Activated naive CD8-positive, alpha-beta T cell treated with anti-CD3 and anti-CD28 coated beads, Interleukin-2, amount 50 U/mL, for 24 hours (primary cell): Measurements from ENCODE around the gene PLA2G2F.

Experiments used
- ATAC-seq: fragments of 150-1000 bp; cut with Tn5 transposase; one replicate; pipeline ENCODE4 v1.10.0; 2021
- DNase-seq: peaks from one replicate; pipeline ENCODE4 v3.0.0; 2021
- H3K27ac Mint-ChIP-seq: one replicate; pipeline ENCODE4 v1.8.0; 2021; ENCODE audit warnings: mild to moderate bottlenecking, mixed read lengths
- H3K27me3 Mint-ChIP-seq: one replicate; pipeline ENCODE4 v1.8.0; 2021; ENCODE audit warnings: mixed read lengths
- H3K36me3 Mint-ChIP-seq: one replicate; pipeline ENCODE4 v1.8.0; 2021; ENCODE audit warnings: low read depth, mixed read lengths
- H3K4me1 Mint-ChIP-seq: one replicate; pipeline ENCODE4 v1.8.0; 2021; ENCODE audit warnings: mixed read lengths
- H3K4me3 Mint-ChIP-seq: one replicate; pipeline ENCODE4 v1.8.0; 2021; ENCODE audit warnings: mild to moderate bottlenecking, moderate library complexity, mixed read lengths
- H3K9me3 Mint-ChIP-seq: one replicate; pipeline ENCODE4 v1.8.0; 2021; ENCODE audit warnings: mixed read lengths

PLA2G2F gene

GRCh38 chr1:20165522-20165951, 26.4 kb downstream of the PLA2G2F start:
- Mint-ChIP-seq H3K4me3 (no peak overlapping the region), H3K27ac (no peak overlapping the region), H3K9me3 (peaks cover 15% of the 10 kb centered on the region), H3K4me1 (peaks cover 3% of the 10 kb centered on the region), H3K27me3 (peaks cover 3% of the 10 kb centered on the region), H3K36me3 (peaks cover 12% of the 10 kb centered on the region)
- DNase-seq: no peak
- peak; percentile 30 for ATAC-seq

GRCh38 chr1:20166051-20166450, 26.9 kb downstream of the PLA2G2F start:
- no peak overlapping the region for H3K4me3 Mint-ChIP-seq

GRCh38 chr1:20167126-20167525, 28.0 kb downstream of the PLA2G2F start:
- H3K27ac Mint-ChIP-seq: no peak overlapping the region
- H3K4me1 Mint-ChIP-seq: peaks cover 10% of the 10 kb centered on the region
- H3K27me3 Mint-ChIP-seq: peaks cover 3% of the 10 kb centered on the region
- peaks cover 15% of the 10 kb centered on the region for H3K9me3 Mint-ChIP-seq
- DNase-seq (no peak), ATAC-seq (no peak)
- no peak overlapping the region for H3K4me3 Mint-ChIP-seq
- H3K36me3 Mint-ChIP-seq: peaks cover 12% of the 10 kb centered on the region

More at GRCh38 chr1:20166051-20166450, 26.9 kb downstream of the PLA2G2F start:
- peaks cover 15% of the 10 kb centered on the region for H3K9me3 Mint-ChIP-seq
- peaks cover 3% of the 10 kb centered on the region for H3K27me3 Mint-ChIP-seq
- DNase-seq (no peak), ATAC-seq (no peak)
- H3K36me3 Mint-ChIP-seq: peaks cover 12% of the 10 kb centered on the region
- H3K4me1 Mint-ChIP-seq: peaks cover 3% of the 10 kb centered on the region
- no peak overlapping the region for H3K27ac Mint-ChIP-seq

GRCh38 chr1:20168564-20169491, 29.7 kb downstream of the PLA2G2F start:
- no peak overlapping the region for H3K4me3 Mint-ChIP-seq
- peaks cover 3% of the 10 kb centered on the region for H3K27me3 Mint-ChIP-seq
- H3K9me3 Mint-ChIP-seq: peaks cover 9% of the 10 kb centered on the region
- DNase-seq (no peak), ATAC-seq (no peak)
- no peak overlapping the region for H3K27ac Mint-ChIP-seq
- peaks cover 6% of the 10 kb centered on the region for H3K36me3 Mint-ChIP-seq
- peaks cover 18% of the 10 kb centered on the region for H3K4me1 Mint-ChIP-seq

- Mint-ChIP-seq H3K27me3 (peaks cover 3% of the 10 kb centered on the region), H3K36me3 (peaks cover 5% of the 10 kb centered on the region), H3K9me3 (peaks cover 5% of the 10 kb centered on the region), H3K4me1 (peaks cover 29% of the 10 kb centered on the region), H3K27ac (no peak overlapping the region), H3K4me3 (no peak overlapping the region)
- ATAC-seq (no peak), DNase-seq (no peak)
Measured at GRCh38 chr1:20169932-20170331, 30.8 kb downstream of the PLA2G2F start.

- no peaks in the 10 kb centered on the region for H3K9me3 Mint-ChIP-seq
- DNase-seq: no peak
- no peak for ATAC-seq
- no peaks in the 10 kb centered on the region for H3K27me3 Mint-ChIP-seq
- peaks cover 3% of the 10 kb centered on the region for H3K36me3 Mint-ChIP-seq
- H3K4me1 Mint-ChIP-seq: peaks cover 38% of the 10 kb centered on the region
- H3K4me3 Mint-ChIP-seq: no peak overlapping the region
- H3K27ac Mint-ChIP-seq: peak overlapping the region; percentile 76
Measured at GRCh38 chr1:20172033-20172590, 33.0 kb downstream of the PLA2G2F start.

- Mint-ChIP-seq H3K4me1 (peaks cover 39% of the 10 kb centered on the region), H3K9me3 (peaks cover 8% of the 10 kb centered on the region), H3K36me3 (peaks cover 3% of the 10 kb centered on the region), H3K27me3 (peaks cover 4% of the 10 kb centered on the region), H3K4me3 (peak overlapping the region; percentile 71), H3K27ac (peak overlapping the region; percentile 88)
- DNase-seq: no peak
- ATAC-seq: peak; percentile 58
Measured at GRCh38 chr1:20174937-20175666, 36.0 kb downstream of the PLA2G2F start.

- H3K36me3 Mint-ChIP-seq: peaks cover 5% of the 10 kb centered on the region
- H3K27me3 Mint-ChIP-seq: peaks cover 7% of the 10 kb centered on the region
- DNase-seq: no peak
- ATAC-seq: no peak
- H3K9me3 Mint-ChIP-seq: peaks cover 10% of the 10 kb centered on the region
- no peak overlapping the region for H3K4me3 Mint-ChIP-seq
- H3K4me1 Mint-ChIP-seq: peaks cover 33% of the 10 kb centered on the region
- no peak overlapping the region for H3K27ac Mint-ChIP-seq
Measured at GRCh38 chr1:20178634-20179370, 39.7 kb downstream of the PLA2G2F start.

GRCh38 chr1:20179371-20180128, 40.4 kb downstream of the PLA2G2F start:
- Mint-ChIP-seq H3K4me3 (no peak overlapping the region), H3K27me3 (peaks cover 7% of the 10 kb centered on the region), H3K27ac (no peak overlapping the region), H3K9me3 (peaks cover 10% of the 10 kb centered on the region), H3K36me3 (peaks cover 5% of the 10 kb centered on the region), H3K4me1 (peaks cover 33% of the 10 kb centered on the region)
- DNase-seq (no peak), ATAC-seq (no peak)

- Mint-ChIP-seq H3K9me3 (peaks cover 10% of the 10 kb centered on the region), H3K36me3 (peaks cover 3% of the 10 kb centered on the region), H3K27ac (no peak overlapping the region), H3K4me1 (peaks cover 33% of the 10 kb centered on the region), H3K4me3 (no peak overlapping the region), H3K27me3 (peaks cover 7% of the 10 kb centered on the region)
- DNase-seq: no peak
- no peak for ATAC-seq
Measured at GRCh38 chr1:20180129-20180843, 41.2 kb downstream of the PLA2G2F start.

GRCh38 chr1:20180844-20181207, 41.7 kb downstream of the PLA2G2F start:
- DNase-seq: no peak
- Mint-ChIP-seq H3K4me1 (peaks cover 31% of the 10 kb centered on the region), H3K27ac (no peak overlapping the region), H3K36me3 (peaks cover 3% of the 10 kb centered on the region), H3K9me3 (peaks cover 10% of the 10 kb centered on the region), H3K4me3 (no peak overlapping the region), H3K27me3 (peaks cover 7% of the 10 kb centered on the region)
- ATAC-seq: no peak

- H3K4me1 Mint-ChIP-seq: peaks cover 42% of the 10 kb centered on the region
- H3K36me3 Mint-ChIP-seq: peaks cover 3% of the 10 kb centered on the region
- DNase-seq (no peak), ATAC-seq (no peak)
- no peak overlapping the region for H3K27ac Mint-ChIP-seq
- H3K27me3 Mint-ChIP-seq: peaks cover 9% of the 10 kb centered on the region
- H3K9me3 Mint-ChIP-seq: peaks cover 10% of the 10 kb centered on the region
- H3K4me3 Mint-ChIP-seq: no peak overlapping the region
Measured at GRCh38 chr1:20182415-20182814, 43.3 kb downstream of the PLA2G2F start.

GRCh38 chr1:20183035-20183434, 43.9 kb downstream of the PLA2G2F start:
- no peak overlapping the region for H3K27ac Mint-ChIP-seq

More at GRCh38 chr1:20183035-20183434, 43.9 kb downstream of the PLA2G2F start:
- Mint-ChIP-seq H3K9me3 (peaks cover 10% of the 10 kb centered on the region), H3K4me1 (peaks cover 49% of the 10 kb centered on the region), H3K27me3 (peaks cover 11% of the 10 kb centered on the region), H3K4me3 (no peak overlapping the region), H3K36me3 (peaks cover 3% of the 10 kb centered on the region)
- ATAC-seq: no peak
- no peak for DNase-seq
